ENCODE data around the gene RPL39L.

Gene RPL39L

DNA sequence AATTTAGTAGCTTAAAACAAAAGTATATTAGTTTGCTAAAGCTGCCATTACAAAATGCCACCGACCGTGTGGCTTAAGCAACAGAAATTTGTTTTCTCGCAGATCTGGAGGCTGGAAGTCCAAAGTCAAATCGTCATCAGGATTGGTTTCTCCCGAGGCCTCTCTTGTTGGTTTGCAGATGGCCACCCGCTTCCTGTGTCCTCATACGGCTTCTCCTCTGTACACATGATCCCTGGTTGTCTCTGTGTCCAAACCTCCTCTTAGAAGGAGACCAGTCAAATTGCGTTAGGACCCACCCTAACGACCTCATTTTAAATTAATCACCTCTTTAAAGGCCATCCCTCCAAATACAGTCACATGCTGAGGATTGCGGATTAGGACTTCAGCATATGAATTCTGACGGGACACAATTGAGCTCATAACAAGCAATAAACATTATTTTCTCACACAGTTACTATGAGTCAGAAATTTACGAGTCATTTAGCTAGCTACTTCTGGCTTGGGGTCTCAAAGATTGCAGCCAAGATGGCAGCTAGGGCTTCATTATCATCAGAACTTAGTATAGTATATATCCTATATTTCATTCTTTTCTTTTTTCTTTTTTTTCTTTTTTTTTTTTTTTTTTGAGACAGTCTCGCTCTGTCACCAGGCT lies 58.4 kb downstream of the RPL39L start:
- H3K36me3 ChIP-seq (ENCODE audit: control insufficient read depth, insufficient read depth, low read length): peaks cover 15% of the 10 kb centered on the region
- TF ChIP-seq, protein P1, sequence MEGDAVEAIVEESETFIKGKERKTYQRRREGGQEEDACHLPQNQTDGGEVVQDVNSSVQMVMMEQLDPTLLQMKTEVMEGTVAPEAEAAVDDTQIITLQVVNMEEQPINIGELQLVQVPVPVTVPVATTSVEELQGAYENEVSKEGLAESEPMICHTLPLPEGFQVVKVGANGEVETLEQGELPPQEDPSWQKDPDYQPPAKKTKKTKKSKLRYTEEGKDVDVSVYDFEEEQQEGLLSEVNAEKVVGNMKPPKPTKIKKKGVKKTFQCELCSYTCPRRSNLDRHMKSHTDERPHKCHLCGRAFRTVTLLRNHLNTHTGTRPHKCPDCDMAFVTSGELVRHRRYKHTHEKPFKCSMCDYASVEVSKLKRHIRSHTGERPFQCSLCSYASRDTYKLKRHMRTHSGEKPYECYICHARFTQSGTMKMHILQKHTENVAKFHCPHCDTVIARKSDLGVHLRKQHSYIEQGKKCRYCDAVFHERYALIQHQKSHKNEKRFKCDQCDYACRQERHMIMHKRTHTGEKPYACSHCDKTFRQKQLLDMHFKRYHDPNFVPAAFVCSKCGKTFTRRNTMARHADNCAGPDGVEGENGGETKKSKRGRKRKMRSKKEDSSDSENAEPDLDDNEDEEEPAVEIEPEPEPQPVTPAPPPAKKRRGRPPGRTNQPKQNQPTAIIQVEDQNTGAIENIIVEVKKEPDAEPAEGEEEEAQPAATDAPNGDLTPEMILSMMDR (IDR thresholded peaks at IDR 0.05; ENCODE audit: insufficient read depth, low read length, poor library complexity, severe bottlenecking): no peak
- no peak for DNase-seq (ENCODE audit: extremely low read depth, insufficient read length)
- H3K4me3 ChIP-seq (replicated peaks; ENCODE audit: low read depth, low read length): no peak overlapping the region
- H3K27me3 ChIP-seq (replicated peaks; ENCODE audit: control insufficient read depth, insufficient read depth, low read length): no peaks in the 10 kb centered on the region

DNA sequence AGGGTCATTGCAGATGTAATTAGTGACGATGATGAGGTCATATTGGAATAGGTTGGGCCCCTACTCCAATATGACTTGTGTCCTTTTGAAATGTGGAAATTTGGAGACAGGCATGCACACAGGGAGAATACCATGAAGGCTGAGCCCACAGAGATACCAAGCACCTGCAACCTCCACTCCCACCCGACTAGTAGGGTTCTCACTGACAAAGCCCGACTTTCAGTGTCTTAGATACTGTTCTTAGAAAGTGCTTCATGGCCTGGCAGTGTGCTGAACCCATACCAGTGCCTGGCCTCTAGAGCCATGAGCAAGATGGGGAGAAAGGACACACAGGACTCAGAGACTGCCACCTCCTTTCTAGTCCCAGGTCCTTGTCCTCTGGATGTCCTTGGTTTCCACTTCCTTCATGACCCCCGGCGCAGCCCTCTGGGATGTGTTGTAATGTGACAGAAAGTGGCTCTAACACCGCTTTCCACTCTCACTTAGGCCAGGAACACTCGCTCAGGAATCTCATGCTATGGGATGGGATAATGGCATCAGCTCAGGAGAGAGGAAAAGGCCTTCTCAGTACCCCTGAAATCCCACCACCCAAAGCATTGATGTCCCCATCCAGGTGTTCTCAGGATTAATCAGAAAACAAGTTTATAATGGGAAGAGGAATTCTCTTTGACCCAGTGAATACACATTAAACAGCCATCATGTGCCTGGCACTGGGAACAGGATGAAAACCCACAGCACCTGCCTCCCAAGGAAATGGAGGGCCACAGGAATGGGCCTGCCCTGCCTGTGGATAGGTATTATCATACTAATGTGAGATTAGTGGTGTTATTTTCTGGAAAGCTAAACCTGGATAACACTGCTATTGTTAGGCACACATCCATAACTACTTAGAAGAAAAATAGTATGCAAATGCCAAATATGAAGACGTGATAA lies 59.9 kb downstream of the RPL39L start:
- peaks cover 28% of the 10 kb centered on the region for H3K36me3 ChIP-seq (ENCODE audit: control insufficient read depth, insufficient read depth, low read length)
- TF ChIP-seq, protein P1 (IDR thresholded peaks at IDR 0.05; ENCODE audit: insufficient read depth, low read length, poor library complexity, severe bottlenecking): no peak
- DNase-seq (ENCODE audit: extremely low read depth, insufficient read length): no peak
- H3K27me3 ChIP-seq (replicated peaks; ENCODE audit: control insufficient read depth, insufficient read depth, low read length): no peaks in the 10 kb centered on the region
- no peak overlapping the region for H3K4me3 ChIP-seq (replicated peaks; ENCODE audit: low read depth, low read length)

DNA sequence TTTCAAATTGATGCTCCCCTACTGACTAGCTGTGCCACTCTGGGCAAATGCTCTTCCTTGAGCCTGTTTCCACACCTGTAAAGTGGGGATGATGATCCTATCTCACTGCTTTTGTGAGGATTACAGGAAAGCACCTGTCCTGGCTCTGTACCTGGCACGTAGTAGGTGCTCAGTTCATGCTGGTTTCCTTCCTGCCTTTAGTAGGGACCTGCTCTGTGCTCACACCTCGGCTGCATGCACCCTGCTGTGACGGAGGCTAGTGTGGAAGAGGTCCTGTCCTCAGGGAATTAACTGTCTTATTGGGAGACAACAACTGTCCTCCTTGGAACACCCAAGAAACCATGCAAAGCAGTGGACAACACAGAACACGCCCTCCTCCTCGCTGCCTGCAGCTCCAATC lies 61.8 kb downstream of the RPL39L start:
- DNase-seq (ENCODE audit: extremely low read depth, insufficient read length): no peak
- Histone ChIP-seq H3K4me3 (replicated peaks; ENCODE audit: low read depth, low read length) (no peak overlapping the region), H3K36me3 (ENCODE audit: control insufficient read depth, insufficient read depth, low read length) (peaks cover 41% of the 10 kb centered on the region), H3K27me3 (replicated peaks; ENCODE audit: control insufficient read depth, insufficient read depth, low read length) (no peaks in the 10 kb centered on the region)
- TF ChIP-seq, protein P1 (IDR thresholded peaks at IDR 0.05; ENCODE audit: insufficient read depth, low read length, poor library complexity, severe bottlenecking): no peak

DNA sequence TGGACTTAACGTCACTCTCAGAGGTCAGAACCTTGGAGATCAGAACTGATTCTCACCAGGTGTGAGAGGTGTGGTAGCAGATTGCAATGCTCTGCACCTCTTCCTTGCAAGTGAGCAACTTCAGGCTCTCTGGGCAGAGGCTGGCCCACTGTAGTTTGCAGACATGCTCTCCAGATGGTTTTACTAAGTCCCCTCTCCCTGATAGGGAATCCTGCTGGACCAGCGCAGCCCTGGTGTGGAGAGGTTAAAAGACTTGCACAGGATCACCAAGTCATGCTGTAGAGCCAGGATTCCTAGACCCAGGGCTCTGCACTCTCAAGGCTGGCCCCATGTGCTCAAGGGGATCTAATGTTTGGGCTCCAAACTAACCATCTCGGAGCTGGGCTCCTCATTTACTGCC lies 62.2 kb downstream of the RPL39L start:
- Histone ChIP-seq H3K4me3 (replicated peaks; ENCODE audit: low read depth, low read length) (no peak overlapping the region), H3K27me3 (replicated peaks; ENCODE audit: control insufficient read depth, insufficient read depth, low read length) (no peaks in the 10 kb centered on the region), H3K36me3 (ENCODE audit: control insufficient read depth, insufficient read depth, low read length) (peaks cover 45% of the 10 kb centered on the region)
- DNase-seq (ENCODE audit: extremely low read depth, insufficient read length): no peak
- TF ChIP-seq, protein P1 (IDR thresholded peaks at IDR 0.05; ENCODE audit: insufficient read depth, low read length, poor library complexity, severe bottlenecking): no peak

DNA sequence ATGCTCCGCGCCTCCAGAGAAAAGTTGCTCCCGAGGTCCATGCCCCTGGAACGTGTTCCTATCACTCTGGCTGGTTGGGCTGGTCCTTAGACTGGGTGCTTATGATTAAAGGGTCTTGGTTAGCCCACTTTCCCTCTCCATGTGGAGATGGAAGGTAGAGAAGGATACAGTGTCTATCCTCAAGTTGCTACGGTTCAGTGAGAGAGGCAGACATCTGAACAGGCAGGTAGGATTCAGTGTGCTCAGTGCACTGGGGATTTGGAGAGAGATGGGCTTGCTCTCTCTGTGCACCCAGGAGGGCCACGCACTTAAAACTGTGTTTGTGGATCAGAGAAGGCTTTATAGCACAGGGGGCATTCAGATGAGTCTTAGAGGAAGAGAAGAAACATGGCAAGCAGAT lies 63.0 kb downstream of the RPL39L start:
- TF ChIP-seq, protein P1 (IDR thresholded peaks at IDR 0.05; ENCODE audit: insufficient read depth, low read length, poor library complexity, severe bottlenecking): no peak
- H3K4me3 ChIP-seq (replicated peaks; ENCODE audit: low read depth, low read length): no peak overlapping the region
- peaks cover 47% of the 10 kb centered on the region for H3K36me3 ChIP-seq (ENCODE audit: control insufficient read depth, insufficient read depth, low read length)
- no peak for DNase-seq (ENCODE audit: extremely low read depth, insufficient read length)
- no peaks in the 10 kb centered on the region for H3K27me3 ChIP-seq (replicated peaks; ENCODE audit: control insufficient read depth, insufficient read depth, low read length)
